GM23248 (cell line): Measurements from ENCODE around the gene SYNPR.

Experiments
- EZH2 ChIP-seq: fragments of 200-600 bp; sonication (generic); IDR thresholded peaks from 2 replicates; pipeline ENCODE4 v1.6.1; 2018; ENCODE audit warnings: antibody characterized with exemption, mild to moderate bottlenecking; ENCODE audit not compliant: insufficient read depth, poor library complexity, severe bottlenecking
- EZH2phosphoT487 ChIP-seq: fragments of 200-600 bp; sonication (generic); IDR thresholded peaks from 2 replicates; pipeline ENCODE4 v1.6.1; 2018; ENCODE audit warnings: antibody characterized with exemption, moderate library complexity, mild to moderate bottlenecking, low read depth; ENCODE audit not compliant: insufficient read depth

DNA sequence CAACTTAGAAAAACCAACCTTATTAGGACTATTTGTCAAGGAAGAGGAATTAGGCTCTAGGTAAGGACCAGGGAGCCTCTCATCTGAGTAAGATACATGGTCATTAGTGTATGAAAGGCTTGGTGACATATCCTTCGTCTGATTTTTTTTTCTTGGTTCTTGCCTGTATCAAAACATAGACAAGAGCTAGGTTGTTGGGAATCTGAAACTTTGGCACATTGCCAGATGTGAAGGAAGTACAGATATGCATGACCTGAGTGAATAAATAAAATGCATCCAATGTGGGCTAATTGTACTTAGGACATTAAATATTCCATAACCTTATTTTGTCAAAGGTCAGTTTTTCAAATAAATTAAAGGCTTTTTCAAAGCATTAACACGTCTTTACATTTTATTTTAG, 151.8 kb downstream of the SYNPR start:
- no peak for TF ChIP-seq EZH2phosphoT487
- no peak for TF ChIP-seq EZH2
